HG02610 (cell line): ENCODE data around the gene NRP2.

Experiments used
- ATAC-seq: cut with Tn5 transposase; IDR thresholded peaks from one replicate; pipeline ENCODE4 v1.9.1; 2021; ENCODE audit warnings: mild to moderate bottlenecking, moderate library complexity; ENCODE audit not compliant: unreplicated experiment

NRP2 gene

DNA sequence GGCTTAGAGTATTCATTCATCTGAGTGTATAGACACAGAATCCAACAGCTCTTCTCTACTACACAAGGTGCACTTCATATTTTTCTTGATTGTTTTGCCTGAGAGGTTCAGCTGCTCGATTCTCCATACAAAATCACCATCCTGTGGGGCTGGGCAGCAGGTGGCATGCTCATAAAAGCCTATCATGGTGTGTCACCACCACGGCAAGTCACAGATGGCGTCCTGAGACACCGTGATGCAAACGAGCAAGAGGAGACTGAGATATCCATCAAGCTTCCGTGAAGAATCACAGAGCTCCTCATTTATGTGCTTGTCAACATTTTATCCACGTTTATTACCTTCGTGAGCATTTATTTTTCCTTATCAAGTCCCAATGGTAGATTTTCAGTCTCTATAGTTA lies 22.4 kb upstream of the NRP2 start:
- ATAC-seq, result no peak

DNA sequence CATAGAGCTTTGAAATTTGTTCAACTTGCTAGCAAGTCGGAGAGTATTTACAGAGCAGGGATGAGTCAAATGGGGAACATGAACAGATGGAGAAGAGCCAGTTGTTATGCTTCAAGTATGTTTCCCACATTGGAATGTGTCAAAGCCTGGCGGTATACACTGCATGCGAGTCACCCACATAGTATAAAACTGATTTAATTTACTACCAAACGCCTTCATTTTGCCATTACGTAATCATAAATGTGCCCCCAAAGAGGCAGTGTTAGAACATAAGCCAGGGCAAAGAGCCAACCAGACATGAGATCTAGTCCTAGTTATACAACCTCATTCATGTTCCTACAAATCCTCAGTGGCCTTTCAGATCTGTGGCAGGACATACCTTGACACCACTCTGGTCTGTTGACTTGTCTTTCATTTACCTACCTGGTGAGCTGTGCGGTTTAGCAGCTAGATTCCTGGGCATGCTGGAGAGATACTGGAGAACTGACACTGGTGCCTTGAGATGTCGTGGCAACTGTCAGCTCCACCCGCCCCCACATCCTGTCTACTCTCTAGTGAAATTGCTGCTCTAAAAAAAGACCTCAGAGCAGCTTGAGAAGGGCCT lies 21.7 kb upstream of the NRP2 start:
- ATAC-seq, result peak; percentile 65

DNA sequence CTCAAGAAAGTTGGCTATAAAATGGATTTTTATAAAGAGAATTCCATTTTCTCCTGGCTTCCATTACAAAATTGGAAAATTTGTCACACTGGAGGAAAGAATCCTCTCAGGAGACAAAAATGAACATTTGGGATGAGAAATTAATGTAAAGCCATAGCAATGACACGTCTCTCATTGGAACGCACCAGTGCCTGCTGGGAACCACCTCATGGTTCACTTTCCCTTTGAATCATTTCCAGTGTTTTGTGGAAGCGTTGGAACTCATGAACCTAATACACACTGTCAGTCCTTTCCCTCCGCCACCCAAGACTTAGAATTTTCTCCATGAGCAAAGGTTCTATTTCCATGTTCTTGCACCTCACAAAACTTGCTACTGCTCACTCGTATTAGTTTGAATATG lies 21.0 kb upstream of the NRP2 start:
- no peak for ATAC-seq

DNA sequence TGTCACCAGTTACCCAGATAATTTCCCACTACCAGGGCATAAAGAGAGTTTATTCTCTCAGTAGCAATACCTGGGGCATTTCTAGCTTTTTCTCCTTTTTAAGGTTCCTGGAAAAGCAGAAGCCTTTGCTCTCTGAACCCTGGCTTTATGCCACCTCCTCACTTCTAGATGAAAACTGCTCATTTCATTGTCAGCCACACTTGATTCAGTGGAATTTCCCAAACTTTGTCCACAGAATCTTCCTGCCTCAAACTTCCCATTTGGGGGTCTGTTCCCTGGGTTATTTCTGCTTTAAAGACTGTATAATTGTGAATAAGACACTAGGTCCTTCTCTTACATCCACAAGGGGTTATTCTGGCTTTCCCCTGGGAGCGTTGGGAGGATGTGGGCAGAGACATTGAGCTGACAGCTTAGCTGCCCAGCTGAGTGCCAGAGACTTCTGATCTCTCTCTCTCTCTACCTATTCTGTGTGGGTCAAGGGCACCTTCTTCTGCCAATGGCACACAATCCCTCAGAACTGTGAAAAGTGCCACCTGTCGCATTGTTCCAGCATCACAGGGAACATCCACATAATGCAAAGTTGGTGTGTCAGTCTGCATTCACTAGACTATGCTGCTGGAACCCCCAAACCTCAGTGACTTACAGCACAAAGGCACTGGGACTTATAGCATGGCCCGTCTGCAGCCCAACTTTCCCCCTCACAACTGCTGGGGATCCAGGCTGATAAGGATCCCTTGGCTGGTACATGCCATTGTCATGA lies 19.9 kb upstream of the NRP2 start:
- no peak for ATAC-seq

DNA sequence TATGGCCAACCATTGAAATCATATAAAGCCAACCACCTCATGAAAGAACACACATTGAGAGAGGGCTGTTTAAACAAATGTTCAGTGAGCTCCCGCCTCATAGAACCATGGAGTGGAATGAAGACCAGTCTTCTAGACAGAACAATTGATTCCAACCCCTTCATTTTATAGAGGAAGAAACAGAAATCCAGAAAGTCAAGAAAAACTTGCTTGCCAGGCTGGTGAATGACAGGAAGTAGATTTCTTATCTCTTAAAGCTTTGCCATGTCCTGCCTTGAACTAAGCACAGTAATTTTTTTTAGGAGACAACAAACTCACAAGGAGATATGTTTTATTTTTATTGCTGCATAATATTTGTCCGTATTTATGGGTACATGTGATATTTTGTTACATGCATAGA lies 16.5 kb upstream of the NRP2 start:
- no peak for ATAC-seq

DNA sequence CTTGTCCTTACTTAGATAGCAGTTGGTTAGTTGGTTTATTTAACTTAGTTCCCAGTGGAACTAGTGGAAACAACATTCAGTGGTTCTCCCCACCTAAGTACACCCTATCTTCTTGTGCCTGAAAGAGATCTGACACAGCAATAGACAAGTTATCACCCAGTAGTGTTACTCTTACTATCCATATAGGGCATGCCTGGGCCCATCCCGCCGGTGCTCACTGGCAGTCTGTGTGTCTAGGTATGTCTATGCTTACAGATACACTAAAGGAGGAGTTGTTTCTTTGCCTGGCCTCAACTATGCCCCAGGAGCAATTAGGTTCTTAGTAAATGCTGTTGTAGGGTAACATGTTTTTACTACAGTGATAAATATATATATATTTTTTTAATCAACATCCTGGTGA lies 12.0 kb upstream of the NRP2 start:
- ATAC-seq, result no peak

DNA sequence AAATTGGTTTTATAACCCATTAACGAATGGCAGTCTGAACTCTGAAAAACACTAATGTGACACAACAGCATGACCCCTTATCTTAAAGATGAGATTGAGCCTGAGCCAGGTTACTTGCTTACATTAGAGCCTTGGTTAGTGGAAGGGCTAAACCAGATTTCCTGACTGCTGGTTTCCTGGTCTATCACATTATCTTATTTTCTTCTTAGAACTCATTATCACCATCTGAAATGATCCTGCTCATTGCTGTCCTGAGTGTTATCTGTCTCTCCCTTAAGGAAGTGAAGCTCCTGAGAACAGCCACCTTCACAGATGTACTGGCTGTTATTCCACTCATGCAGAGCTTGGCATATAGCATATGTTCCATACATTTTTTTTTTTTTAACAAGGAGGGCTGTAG lies 9.0 kb upstream of the NRP2 start:
- ATAC-seq, result no peak

DNA sequence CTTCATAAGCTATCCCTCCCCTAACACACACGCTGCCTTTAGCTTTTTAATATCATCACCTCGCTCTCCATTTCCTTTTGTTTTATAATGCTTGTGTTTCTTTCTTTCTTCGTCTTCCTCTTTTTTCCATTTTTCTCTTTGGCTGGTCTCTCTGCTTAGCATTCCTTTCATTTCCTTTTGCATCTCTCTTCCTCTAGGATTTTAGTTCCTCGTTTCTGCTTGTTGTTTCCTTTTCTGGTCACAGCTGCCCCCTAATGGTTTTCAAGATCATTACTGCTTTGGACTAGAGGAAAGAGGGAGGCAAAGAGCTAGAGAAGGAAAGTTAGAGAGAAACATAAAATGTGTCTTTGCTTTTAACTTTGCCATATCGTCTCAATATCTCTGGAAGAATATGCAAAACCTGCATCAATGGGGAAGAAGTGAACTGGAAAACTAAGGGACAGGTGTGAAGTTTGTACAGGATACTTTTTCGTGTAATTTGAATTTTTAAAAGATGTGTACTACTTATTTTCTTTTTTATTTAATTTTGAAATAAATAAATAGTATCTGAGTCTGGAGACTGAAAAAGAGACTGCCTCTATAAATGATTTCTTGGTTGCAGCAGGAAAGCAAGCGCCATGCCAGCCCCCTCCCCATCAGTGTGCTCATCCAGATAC lies 6.3 kb upstream of the NRP2 start:
- ATAC-seq, result no peak

DNA sequence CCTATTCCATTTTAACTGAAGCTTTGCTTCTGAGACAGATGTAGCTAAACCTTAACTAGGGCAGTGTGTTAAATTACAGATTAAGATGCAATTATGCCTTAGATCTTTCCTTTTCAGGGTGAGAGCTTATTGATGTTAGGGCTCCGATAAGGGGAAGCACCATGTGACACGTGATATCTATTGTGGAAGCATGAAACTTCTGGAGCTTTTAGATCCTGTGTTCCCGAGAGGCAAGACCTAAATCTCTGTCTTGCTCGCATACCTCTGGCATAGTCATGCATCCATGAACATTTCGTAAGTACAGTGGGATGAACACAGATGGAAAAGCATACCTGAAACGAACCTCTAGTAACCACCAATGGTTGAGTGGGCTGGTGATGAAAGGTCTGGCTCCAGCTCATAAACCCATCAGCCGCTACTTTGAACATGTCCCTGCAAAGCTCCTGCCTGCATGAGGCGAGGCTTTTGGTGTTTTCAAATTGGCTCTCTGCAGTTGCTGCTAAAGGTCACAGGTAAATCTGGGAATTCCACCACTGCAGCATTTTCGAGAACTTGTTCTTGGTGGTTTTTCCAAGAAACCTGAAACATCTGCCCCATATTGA lies 3.7 kb upstream of the NRP2 start:
- ATAC-seq, result no peak

DNA sequence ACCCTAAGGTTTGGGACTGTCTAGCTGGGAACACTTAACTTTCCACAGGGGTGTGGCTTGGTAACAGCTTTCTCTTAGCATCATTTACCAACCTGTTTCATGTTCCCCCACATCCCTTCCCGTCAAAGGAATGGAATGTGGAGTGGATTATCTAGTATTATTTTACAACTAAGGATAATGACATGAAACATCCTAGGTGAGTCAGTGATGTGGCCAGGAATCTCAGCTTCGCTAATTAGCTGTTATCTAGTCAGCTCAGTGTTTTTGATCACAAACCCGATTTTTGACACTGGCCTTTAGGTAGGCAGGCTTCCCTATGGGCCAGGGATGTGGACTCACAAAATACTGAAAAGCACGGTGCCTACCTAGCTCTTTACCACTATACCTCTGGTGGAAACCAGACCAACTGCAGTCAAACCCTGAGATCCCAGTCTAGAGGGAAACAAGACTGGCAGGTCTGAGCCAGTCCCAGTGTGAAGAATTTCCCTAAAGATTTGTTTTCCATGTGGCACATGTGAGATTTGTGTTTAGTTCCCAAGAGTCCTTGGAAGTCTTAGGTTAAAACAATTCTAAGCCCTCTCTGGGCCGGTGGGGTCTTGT lies 2.8 kb upstream of the NRP2 start:
- no peak for ATAC-seq

DNA sequence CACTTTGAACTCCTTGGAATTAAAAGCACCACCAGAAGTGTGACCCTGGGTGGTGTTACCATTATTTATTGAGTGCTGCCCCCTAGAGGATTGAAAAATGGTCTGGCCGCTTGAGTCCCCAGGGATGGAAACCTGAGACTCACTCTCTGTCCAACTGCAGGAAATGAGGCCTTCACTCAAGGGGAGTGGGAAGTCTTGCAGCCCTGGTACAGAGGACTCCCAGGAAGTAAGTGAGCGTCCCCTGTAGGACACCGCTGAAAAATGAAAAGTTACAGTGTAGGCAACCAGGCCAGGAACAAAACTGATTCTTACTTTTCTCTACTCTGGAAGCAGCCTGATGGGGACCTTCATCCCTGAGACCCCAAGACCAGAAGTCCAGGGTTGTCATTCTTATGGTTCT lies 2.2 kb upstream of the NRP2 start:
- ATAC-seq, result peak; percentile 34

DNA sequence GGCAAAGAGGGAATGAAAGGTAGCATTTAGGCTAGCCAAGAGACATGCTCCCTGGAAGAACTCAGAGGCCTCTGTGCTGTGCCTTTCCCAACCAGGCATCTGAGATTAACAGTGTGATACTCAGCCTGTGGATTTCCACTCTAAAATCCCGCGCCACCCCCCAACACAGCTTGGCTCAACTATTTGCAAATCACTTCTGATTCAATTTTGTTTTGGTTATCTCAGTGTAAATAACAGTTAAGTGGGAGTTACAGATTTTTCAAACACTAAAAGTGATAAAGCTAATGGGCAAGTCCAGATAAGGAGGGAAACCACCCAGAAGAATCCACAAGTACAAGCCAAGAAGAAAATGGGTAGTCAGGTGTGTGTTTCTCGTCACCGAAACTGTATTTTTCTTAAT lies 1.4 kb upstream of the NRP2 start:
- no peak for ATAC-seq

DNA sequence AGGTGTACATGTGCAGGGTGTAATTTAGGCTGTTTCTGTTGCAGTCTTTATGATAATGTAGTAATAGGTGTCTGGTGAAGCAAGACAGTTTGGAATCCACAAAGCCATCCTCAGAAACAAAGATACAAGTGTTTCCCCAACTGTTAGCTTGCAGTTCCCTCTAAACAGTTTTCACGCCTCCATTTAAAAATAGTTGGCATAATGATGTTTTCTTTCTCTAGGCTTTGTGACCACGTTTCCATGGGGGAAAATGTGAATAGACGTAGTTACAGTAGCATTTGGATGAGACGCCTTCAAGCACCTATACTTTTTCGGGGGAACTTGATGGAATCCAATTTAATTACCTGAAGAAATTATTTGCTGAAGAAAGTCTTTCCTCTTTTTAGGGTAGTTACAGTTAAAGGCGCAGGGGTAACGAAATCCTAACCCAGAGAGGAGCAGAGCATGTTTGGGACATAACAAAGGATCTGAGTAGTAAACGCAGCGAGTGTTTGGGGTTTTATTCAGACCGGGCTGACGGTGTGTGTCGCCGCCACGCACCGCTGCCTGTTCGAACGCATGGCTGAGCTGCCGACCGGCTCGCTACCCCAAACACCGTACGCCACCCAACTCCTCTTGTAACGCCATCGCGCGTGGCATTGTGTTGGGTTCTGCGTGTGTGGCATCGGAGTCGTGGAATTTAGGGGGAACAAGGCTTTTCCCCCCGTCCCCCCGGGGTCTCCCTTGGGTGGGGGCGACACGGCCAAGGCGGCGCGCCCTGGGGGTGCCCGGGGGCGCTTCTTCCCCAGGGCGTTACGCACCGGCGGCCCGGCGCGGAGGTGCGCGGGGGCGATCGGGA lies 681 bp upstream of the NRP2 start:
- ATAC-seq, result peak; percentile 36

DNA sequence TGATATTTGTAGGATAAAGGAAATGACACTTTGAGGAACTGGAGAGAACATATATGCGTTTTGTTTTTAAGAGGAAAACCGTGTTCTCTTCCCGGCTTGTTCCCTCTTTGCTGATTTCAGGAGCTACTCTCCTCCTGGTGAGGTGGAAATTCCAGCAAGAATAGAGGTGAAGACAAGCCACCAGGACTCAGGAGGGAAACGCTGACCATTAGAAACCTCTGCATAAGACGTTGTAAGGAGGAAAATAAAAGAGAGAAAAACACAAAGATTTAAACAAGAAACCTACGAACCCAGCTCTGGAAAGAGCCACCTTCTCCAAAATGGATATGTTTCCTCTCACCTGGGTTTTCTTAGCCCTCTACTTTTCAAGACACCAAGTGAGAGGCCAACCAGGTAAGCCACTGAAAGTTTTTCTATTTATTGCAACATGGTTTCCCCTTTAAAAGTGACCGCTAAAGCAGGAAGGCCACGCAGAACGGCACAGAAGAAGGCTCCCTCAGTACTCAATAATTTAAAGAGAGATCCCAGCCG lies 735 bp downstream of the NRP2 start:
- no peak for ATAC-seq

DNA sequence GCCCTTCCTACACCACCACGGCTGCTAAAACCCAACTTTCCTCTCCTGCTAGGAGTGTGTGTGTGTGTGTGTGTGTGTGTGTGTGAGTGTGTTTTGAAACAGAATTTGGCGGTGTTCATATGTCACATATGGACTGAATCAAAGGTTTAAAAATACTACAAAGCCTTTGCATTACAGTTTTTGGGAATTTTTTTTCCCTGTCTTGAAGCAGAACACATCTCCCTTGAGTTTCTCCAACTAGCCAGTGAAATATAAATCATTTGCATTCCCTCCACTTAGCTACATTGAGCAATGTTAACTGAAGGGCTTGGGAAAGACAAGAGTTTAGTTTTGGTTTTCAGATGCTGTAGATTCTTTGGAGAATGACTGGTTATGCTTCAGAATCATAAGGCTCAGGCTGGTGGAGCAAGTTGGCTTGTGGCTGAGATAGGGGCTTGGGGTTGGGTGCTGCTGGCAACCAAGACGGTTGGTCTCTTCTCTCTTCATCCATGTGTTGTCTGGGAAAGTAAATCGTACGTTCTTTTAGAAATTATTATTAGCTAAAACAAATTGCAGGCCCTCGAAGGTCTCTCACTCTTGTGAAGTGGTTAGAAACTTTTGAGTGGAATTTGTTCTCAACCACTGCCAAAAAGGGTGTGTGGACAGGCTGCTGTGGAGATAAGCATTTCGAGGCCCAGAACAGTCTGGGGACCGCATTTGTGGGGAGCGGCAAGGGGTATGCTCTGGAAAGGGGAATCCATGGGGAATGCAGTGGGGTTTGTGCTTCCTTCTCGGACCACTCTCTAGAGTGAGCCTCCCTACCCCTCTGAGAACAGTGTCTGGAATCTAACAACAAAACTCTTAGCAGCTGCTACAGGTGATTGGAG lies 1.4 kb downstream of the NRP2 start:
- ATAC-seq, result no peak

DNA sequence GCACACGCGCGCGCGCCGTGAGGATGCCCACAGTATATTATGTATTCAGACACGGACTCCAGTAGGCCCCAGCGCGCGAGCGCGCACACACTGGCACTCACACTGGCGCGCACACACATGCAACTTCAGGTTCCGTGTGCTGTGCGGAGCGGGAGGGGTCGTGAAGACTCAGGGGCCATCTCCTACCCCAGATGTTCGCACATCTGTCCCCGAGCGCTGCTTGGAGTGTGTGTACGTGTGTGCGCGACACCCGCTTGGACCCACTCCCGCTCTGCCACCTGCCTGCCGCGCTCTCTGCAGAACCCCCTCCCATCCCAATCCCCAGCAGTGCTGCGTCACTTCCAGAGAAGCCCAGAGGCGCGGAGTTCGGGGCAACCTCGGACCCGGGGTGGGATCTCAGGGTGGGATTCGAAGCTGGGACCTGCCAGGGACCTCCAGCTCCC lies 2.6 kb downstream of the NRP2 start:
- ATAC-seq, result no peak

DNA sequence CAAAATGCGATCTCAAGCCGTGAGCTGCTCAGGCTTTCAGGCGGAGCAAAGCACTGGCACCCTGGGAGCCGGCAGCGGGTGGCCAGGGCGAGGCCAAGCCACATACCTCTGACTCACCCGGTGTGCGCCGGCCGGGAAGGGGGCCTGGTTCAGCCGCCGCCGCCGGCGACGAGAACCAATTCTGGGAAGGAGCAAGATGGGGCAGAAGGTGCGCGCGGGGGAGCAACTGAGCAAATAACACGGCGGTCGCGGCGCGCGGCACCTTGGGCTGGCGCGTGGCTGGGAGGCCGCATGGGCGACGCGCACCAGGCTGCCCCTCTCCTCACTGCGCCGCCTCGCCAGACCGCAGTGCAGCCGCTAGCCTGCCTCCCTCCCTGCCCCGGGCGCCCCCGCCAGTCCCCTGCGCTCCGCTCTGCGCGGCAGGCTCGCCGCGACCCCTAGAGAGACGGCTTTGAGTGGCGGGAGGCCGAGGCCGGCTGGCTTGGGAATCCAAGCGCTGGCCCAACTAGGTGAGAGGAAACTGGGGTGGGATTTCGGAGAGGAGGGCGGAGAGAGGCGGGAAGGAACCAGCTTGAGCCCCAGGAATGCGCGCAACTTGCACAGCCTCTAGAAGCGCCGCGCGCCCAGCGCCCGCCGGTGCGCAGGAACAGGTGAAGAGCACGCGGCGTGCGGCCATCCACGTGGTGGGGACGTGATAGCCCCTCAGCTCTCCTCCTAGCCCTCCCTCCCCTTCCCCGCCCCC lies 3.2 kb downstream of the NRP2 start:
- no peak for ATAC-seq

DNA sequence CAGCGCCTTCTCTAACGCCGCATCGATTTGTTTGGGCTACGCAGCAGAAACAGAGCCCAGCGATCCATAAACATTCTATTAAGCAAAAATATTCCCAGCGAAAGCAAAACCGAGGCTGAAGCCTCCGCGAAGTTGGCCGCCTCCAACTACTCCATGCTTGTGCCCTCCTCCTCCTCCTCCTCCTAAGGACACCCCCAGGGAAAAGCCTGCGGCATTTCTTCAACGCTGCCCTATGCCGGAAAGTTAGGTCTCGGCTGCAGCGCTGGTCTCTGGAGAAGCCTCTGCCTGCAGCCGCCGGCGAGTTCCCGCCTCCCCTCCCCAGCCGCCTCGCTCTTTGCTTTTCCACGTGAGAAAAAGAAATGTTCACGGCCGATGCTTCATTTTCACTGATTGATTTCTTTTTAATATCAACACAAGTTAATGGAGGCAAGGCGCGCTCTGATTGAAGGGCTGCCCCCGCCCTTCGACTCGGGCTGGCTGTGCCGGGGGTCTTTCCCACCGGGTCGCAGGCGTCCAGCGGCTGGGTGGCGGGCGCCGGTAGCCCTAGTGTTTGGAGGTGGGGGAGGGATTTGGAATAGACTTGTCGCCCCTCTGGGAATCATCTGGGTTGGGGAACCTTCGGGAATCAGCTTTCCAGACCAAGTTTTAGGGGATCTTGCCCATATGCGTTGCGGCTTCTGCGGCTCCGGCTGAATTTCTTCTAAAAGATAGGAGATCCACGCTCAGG lies 3.9 kb downstream of the NRP2 start:
- no peak for ATAC-seq
